Ishikawa (cell line): ENCODE results near the gene DYRK1A.

Experiments
- CEBPB ChIP-seq: IDR thresholded peaks from 2 replicates; pipeline ENCODE4 v1.6.1; 2012
- CREB1 ChIP-seq: IDR thresholded peaks from 2 replicates; pipeline ENCODE4 v1.6.1; 2012; ENCODE audit warnings: low read depth
- EGR1 ChIP-seq: IDR thresholded peaks from 2 replicates; pipeline ENCODE4 v1.6.1; 2012
- EP300 ChIP-seq: IDR thresholded peaks from 2 replicates; pipeline ENCODE4 v1.6.1; 2012; ENCODE audit warnings: borderline replicate concordance
- NFIC ChIP-seq: IDR thresholded peaks from 2 replicates; pipeline ENCODE4 v1.6.1; 2012
- RAD21 ChIP-seq: IDR thresholded peaks from 2 replicates; pipeline ENCODE4 v1.6.1; 2012; ENCODE audit warnings: low read depth
- TAF1 ChIP-seq: IDR thresholded peaks from 2 replicates; pipeline ENCODE4 v1.6.1; 2012; ENCODE audit warnings: low read depth, mild to moderate bottlenecking
- TCF12 ChIP-seq: IDR thresholded peaks from 2 replicates; pipeline ENCODE4 v1.6.1; 2012; ENCODE audit warnings: low read depth
- YY1 ChIP-seq: IDR thresholded peaks from 2 replicates; pipeline ENCODE4 v1.6.1; 2012; ENCODE audit warnings: low read depth
- ZBTB7A ChIP-seq: IDR thresholded peaks from 2 replicates; pipeline ENCODE4 v1.6.1; 2012; ENCODE audit warnings: low read depth
- TF ChIP-seq, protein P1 (sequence below): IDR thresholded peaks from 2 replicates; pipeline ENCODE4 v1.6.1; 2012; ENCODE audit warnings: low read depth, mild to moderate bottlenecking
- TF ChIP-seq, protein P2 (sequence below): IDR thresholded peaks from 2 replicates; pipeline ENCODE4 v1.6.1; 2012
- TF ChIP-seq, protein P3 (sequence below): IDR thresholded peaks from 2 replicates; pipeline ENCODE4 v1.6.1; 2012

- TF ChIP-seq TAF1 (no peak), NFIC (no peak), EP300 (no peak), EGR1 (no peak), RAD21 (no peak), YY1 (no peak), CREB1 (no peak), CEBPB (no peak), TCF12 (no peak), ZBTB7A (no peak)
- TF ChIP-seq, protein P1, sequence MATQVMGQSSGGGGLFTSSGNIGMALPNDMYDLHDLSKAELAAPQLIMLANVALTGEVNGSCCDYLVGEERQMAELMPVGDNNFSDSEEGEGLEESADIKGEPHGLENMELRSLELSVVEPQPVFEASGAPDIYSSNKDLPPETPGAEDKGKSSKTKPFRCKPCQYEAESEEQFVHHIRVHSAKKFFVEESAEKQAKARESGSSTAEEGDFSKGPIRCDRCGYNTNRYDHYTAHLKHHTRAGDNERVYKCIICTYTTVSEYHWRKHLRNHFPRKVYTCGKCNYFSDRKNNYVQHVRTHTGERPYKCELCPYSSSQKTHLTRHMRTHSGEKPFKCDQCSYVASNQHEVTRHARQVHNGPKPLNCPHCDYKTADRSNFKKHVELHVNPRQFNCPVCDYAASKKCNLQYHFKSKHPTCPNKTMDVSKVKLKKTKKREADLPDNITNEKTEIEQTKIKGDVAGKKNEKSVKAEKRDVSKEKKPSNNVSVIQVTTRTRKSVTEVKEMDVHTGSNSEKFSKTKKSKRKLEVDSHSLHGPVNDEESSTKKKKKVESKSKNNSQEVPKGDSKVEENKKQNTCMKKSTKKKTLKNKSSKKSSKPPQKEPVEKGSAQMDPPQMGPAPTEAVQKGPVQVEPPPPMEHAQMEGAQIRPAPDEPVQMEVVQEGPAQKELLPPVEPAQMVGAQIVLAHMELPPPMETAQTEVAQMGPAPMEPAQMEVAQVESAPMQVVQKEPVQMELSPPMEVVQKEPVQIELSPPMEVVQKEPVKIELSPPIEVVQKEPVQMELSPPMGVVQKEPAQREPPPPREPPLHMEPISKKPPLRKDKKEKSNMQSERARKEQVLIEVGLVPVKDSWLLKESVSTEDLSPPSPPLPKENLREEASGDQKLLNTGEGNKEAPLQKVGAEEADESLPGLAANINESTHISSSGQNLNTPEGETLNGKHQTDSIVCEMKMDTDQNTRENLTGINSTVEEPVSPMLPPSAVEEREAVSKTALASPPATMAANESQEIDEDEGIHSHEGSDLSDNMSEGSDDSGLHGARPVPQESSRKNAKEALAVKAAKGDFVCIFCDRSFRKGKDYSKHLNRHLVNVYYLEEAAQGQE = no peak
- TF ChIP-seq, protein P2, sequence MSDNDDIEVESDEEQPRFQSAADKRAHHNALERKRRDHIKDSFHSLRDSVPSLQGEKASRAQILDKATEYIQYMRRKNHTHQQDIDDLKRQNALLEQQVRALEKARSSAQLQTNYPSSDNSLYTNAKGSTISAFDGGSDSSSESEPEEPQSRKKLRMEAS = no peak
- TF ChIP-seq, protein P3, sequence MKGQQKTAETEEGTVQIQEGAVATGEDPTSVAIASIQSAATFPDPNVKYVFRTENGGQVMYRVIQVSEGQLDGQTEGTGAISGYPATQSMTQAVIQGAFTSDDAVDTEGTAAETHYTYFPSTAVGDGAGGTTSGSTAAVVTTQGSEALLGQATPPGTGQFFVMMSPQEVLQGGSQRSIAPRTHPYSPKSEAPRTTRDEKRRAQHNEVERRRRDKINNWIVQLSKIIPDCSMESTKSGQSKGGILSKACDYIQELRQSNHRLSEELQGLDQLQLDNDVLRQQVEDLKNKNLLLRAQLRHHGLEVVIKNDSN = no peak
These were observed 2.8 kb downstream of the DYRK1A start for GRCh38 chr21:37369307-37369854.
